ENCODE measurements around the gene VPS13D. TPM values are rescaled to one million over a fixed set of nuclear protein-coding genes. Genes with fewer than 3 reads are reported as not detected.
"Not testable (repeated sequence)": the region's sequence is repeated elsewhere in the genome, so short reads cannot be mapped to it uniquely, and the experiment has no call there.

Gene VPS13D
- total RNA-seq, 1 donor, result 37.5 TPM

DNA sequence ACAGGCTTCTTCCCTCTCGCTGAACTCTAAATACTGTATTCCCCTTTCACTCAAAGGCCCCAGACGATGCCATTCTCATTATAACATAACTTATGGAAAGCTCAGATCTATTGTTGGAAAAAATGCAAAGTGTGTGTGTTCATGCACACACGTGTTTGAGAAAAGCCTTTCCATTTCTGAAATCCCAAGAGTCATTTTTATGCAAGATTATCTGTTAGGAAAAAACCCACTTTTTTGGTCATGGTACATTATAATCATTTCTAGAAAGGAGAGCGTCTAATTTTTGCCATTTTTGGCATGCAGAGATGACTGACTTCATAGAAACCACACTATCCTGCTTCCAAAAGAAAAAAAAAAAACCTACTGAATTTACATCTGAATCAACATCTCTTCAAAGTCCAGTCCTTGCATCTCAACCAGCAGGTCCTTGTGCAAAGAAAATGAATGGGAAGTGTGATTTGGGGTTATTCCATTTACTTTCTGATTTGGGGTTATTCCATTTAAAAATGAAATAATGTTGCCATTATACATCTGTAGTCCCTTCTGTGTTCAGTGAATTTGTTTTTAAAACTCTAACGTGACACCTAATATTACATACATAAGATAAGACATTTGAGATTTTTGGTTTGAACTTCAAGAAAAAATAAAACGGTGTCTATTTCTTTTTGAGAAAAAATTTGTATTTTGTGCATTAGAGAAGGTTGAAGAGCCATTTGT, 237.9 kb downstream of the VPS13D start:
- no peak overlapping the region for H3K4me3 ChIP-seq (ENCODE audit: low read depth, low read length)
- DNase-seq (ENCODE audit: low read depth), result peak; percentile 66
- TF ChIP-seq, protein P1, sequence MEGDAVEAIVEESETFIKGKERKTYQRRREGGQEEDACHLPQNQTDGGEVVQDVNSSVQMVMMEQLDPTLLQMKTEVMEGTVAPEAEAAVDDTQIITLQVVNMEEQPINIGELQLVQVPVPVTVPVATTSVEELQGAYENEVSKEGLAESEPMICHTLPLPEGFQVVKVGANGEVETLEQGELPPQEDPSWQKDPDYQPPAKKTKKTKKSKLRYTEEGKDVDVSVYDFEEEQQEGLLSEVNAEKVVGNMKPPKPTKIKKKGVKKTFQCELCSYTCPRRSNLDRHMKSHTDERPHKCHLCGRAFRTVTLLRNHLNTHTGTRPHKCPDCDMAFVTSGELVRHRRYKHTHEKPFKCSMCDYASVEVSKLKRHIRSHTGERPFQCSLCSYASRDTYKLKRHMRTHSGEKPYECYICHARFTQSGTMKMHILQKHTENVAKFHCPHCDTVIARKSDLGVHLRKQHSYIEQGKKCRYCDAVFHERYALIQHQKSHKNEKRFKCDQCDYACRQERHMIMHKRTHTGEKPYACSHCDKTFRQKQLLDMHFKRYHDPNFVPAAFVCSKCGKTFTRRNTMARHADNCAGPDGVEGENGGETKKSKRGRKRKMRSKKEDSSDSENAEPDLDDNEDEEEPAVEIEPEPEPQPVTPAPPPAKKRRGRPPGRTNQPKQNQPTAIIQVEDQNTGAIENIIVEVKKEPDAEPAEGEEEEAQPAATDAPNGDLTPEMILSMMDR (IDR thresholded peaks at IDR 0.05; ENCODE audit: insufficient read depth, low read length), result no peak

DNA sequence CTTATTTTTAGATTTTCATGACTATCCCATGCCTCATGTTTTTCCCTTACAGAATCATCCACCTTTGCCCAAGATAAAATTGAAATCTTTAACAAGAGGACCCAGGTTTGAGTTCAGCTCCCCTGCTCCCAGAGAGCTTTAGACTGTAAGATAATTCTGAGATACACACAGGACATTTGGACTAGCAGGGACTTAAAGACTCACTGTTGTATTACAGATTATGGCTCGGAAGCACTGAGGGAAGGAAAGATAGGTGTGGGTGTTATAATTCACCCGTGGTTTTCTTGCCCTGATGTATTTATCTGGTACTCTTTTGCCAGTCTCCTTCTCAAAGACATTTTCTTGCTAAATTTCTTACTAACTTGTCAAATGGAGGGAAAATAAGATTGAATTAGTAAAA, 238.5 kb downstream of the VPS13D start:
- TF ChIP-seq, protein P1 (IDR thresholded peaks at IDR 0.05; ENCODE audit: insufficient read depth, low read length), result no peak
- H3K4me3 ChIP-seq (ENCODE audit: low read depth, low read length), result no peak overlapping the region
- DNase-seq (ENCODE audit: low read depth), result no peak

DNA sequence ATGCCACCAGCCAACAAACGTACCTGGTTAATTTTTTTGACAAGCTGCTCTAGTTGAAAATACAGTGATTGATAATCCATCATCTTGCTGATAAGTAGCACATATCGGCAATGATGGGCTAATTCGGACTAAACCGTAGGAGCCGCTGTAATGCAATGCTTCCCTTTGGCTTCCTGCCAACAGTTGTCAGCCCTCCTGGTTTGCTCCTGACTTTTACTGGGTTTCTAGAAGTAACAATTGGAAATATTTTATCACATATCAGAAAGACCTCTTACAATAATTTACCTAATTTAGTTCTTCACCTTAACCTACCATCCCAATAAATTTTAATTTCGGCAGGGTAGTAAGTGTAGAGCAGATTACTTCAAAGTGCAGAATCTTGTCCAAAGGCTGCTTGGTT, 239.7 kb downstream of the VPS13D start:
- no peak overlapping the region for H3K4me3 ChIP-seq (ENCODE audit: low read depth, low read length)
- TF ChIP-seq, protein P1 (IDR thresholded peaks at IDR 0.05; ENCODE audit: insufficient read depth, low read length), result no peak
- DNase-seq (ENCODE audit: low read depth), result no peak

DNA sequence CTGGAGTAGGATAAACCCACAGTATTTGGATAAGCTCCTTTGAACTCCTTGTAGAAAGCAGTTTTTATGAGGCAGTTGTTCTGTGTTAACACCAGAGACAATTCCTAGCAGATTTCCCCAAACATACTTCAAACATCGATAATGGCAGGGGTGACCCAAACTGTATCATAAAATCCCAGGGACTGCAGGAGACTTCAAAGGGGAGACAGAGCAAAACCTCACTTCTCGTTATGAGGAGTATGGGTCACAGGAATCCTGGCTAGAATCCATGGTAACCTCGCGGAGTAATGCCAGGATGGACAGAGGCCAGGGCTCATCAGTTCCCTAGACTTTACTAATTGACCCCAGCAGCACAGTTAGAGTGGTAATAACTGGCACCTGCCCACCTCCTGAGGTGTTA, 240.2 kb downstream of the VPS13D start:
- TF ChIP-seq, protein P1 (IDR thresholded peaks at IDR 0.05; ENCODE audit: insufficient read depth, low read length), result no peak
- DNase-seq (ENCODE audit: low read depth), result no peak
- no peak overlapping the region for H3K4me3 ChIP-seq (ENCODE audit: low read depth, low read length)

DNA sequence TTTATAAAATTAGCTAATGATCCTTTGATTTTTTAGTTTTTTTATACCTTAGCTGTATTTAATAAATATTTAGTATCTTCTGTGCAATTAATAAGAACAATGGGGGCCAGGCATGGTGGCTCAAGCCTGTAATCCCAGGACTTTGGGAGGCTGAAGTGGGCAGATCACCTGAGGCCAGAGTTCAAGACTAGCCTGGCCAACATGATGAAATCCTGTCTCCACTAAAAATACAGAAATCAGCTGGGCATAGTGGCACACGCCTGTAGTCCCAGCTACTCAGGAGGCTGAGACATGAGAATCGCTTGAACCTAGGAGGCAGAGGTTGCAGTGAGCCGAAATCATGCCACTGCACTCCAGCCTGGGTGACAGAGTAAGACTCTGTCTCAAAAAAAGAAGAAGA, 241.1 kb downstream of the VPS13D start:
- not testable (repeated sequence) for H3K4me3 ChIP-seq (ENCODE audit: low read depth, low read length); DNase-seq (ENCODE audit: low read depth)

DNA sequence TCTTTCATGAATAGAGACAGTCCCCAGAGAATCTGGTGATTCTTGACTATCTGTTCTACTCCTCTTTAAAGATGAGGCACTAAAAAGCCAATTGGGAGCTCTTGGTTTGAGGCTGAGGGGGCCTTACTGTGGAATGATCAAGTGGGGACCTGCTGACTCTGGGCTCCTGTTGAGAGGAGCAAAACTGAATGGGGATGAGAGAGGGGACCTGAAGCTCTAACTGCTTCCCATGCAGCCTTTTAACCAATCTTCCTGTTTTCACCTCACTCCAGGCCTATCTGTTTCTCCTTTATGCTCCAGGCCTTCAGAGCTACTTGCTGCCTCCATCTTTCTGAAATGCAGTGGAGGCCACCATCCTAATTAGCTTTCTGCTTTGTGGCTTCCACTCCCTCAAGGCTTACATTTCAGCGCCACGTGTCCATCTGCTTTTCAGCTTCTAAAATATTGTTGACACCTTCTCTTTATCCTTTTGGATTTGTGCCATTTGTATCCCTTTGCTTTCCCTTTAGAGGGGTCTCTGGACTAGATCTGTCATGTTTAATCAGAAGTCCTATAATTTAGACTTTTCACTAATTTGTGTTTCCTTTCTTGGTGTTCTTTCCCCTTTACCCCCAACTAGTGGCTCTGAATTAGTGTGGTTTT, 242.4 kb downstream of the VPS13D start:
- H3K4me3 ChIP-seq (ENCODE audit: low read depth, low read length), result no peak overlapping the region
- TF ChIP-seq, protein P1 (IDR thresholded peaks at IDR 0.05; ENCODE audit: insufficient read depth, low read length), result no peak
- DNase-seq (ENCODE audit: low read depth), result no peak

DNA sequence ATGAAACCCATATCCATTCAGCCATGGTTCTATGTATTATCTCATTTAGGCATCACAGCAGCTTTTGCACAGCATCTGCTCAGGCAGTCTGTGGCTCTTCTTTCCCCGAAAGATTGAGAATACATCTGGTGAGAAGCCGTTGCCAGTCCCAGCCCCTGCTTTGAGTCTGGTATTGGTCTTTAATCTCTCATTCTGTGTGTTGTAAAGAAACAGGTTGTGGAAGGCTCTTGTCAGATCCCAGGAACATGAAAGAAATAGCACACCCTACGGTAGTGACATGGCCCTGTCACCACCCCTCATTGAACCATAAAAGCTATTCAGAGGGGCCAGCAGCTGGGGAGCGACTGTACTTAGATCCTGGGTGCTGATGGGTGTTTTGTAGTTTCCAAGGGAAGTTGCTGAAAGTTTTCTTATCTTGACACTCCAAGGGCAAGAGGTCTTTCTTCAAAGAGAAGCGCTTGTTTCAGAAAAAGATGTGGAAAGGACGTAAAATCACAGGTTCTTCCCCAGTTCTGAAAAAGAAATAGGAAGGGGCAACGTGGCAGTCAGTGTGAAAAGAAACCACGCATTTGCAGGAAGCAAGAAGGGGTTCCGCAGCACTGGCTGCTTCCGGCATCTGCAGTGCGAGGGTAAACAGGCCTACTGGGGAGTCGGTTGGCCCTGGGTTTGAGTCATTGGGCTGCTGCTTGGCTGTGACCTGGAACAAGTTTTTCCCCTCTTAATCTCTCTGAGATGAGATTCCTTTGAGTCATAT, 243.1 kb downstream of the VPS13D start:
- TF ChIP-seq, protein P1 (IDR thresholded peaks at IDR 0.05; ENCODE audit: insufficient read depth, low read length), result no peak
- DNase-seq (ENCODE audit: low read depth), result no peak
- no peak overlapping the region for H3K4me3 ChIP-seq (ENCODE audit: low read depth, low read length)
